Thyroid gland (tissue), 4 donors: ENCODE data around the gene PCMTD2.

ENCODE experiments used
- CTCF ChIP-seq, 6 experiments: fragments of 200-600 bp in 3 of 6; fragments of 450-650 bp in 3 of 6; sonication (generic) in 3 of 6; IDR thresholded peaks; one replicate each; pipeline ENCODE4 v1.5.1; 2016 to 2019; ENCODE audit warnings: antibody characterized with exemption in 6 of 6, mild to moderate bottlenecking in 2 of 6, inconsistent platforms in 1 of 6, moderate library complexity in 1 of 6
- POLR2A ChIP-seq, 2 donors: fragments of 450-650 bp; IDR thresholded peaks; one replicate each; pipeline ENCODE4 v1.6.1; 2017; ENCODE audit warnings: antibody characterized with exemption in 2 of 2, mild to moderate bottlenecking in 2 of 2, moderate library complexity in 1 of 2

- TF ChIP-seq CTCF (IDR thresholded peaks at IDR 0.05) = no peak
- no peak for TF ChIP-seq POLR2A (IDR thresholded peaks at IDR 0.05)
Observed at GRCh38 chr20:64253443-64253842, 2.1 kb upstream of the PCMTD2 start.
